K562 (cell line): ENCODE measurements around the gene ENTPD6. TPM values are rescaled to one million over a fixed set of nuclear protein-coding genes. Genes with fewer than 3 reads are reported as not detected.

Experiments
- C11orf30 ChIP-seq: fragments of 450-650 bp; IDR thresholded peaks from 2 replicates; pipeline ENCODE4 v1.6.1; 2016; ENCODE audit warnings: low read depth, mild to moderate bottlenecking
- CREM ChIP-seq: IDR thresholded peaks from 2 replicates; pipeline ENCODE4 v1.6.1; 2014; ENCODE audit warnings: antibody characterized with exemption, low read depth
- LEF1 ChIP-seq: fragments of 450-650 bp; IDR thresholded peaks from 2 replicates; pipeline ENCODE4 v1.6.1; 2016; ENCODE audit warnings: mild to moderate bottlenecking
- MTA2 ChIP-seq: fragments of 450-650 bp; IDR thresholded peaks from 2 replicates; pipeline ENCODE4 v1.6.1; 2016; ENCODE audit warnings: low read depth
- NR2F6 ChIP-seq: fragments of 450-650 bp; formaldehyde crosslinking; IDR thresholded peaks from 2 replicates; pipeline ENCODE4 v1.4.0; 2020; ENCODE audit warnings: mild to moderate bottlenecking
- RAD51 ChIP-seq: fragments of 450-650 bp; IDR thresholded peaks from 2 replicates; pipeline ENCODE4 v1.7.1; 2016; ENCODE audit warnings: low read depth, mild to moderate bottlenecking, borderline replicate concordance
- RNF219 ChIP-seq: fragments of 250-450 bp; sonication (Bioruptor Pico); IDR thresholded peaks from 2 replicates; pipeline ENCODE4 v1.5.0; 2022; ENCODE audit warnings: mild to moderate bottlenecking
- TARDBP ChIP-seq: fragments of 450-650 bp; IDR thresholded peaks from 2 replicates; pipeline ENCODE4 v1.6.1; 2016
- ZNF766 ChIP-seq: fragments of 200-800 bp; sonication (Bioruptor generic); conservative IDR thresholded peaks from 2 replicates; pipeline ENCODE4 v1.6.1; 2016; ENCODE audit warnings: missing genetic modification characterization, missing compliant biosample characterization
- polyA plus RNA-seq, 8 experiments: library from polyadenylated mRNA; depleted of rRNA in 4 of 8; stranded (reverse) in 5 of 8; unstranded in 3 of 8; fragments of >200 nt; fragmentation: Nextera tagmentation in 2 of 8; fragmentation: Illumina TruSeq in 1 of 8; extraction: Ambion mirVana in 2 of 8; extraction: Trizol in 1 of 8; gene quantifications; 2 replicates each; pipeline versions ENCODE4 v1.2.1 to v1.2.3, GENCODE V29; 2011 to 2014; ENCODE audit warnings: inconsistent platforms in 1 of 8, missing spikeins in 1 of 8
- total RNA-seq, 7 experiments: library from RNA; depleted of rRNA in 6 of 7; stranded (reverse); fragments of >200 nt in 6 of 7; fragmentation: Illumina TruSeq in 2 of 7; extraction: Trizol in 2 of 7; gene quantifications; 2 replicates each; pipeline versions ENCODE4 v1.2.1 to v1.2.3, GENCODE V29; 2011 to 2021; ENCODE audit warnings: low replicate concordance in 1 of 7
- TF ChIP-seq, protein P1 (sequence below), 2 experiments: fragments of 200-800 bp in 1 of 2; sonication (Bioruptor generic) in 1 of 2; sonication (generic) in 1 of 2; formaldehyde crosslinking in 1 of 2; IDR thresholded peaks in 1 of 2; conservative IDR thresholded peaks in 1 of 2; 2 replicates each; pipeline versions ENCODE4 v1.5.0 to v1.6.1; 2016 to 2020; ENCODE audit warnings: missing compliant biosample characterization in 1 of 2, missing genetic modification characterization in 1 of 2, missing genetic modification reagents in 1 of 2
- TF ChIP-seq, protein P2 (sequence below): fragments of 200-600 bp; sonication (generic); IDR thresholded peaks from one replicate; pipeline ENCODE4 v1.6.1; 2012; ENCODE audit warnings: mild to moderate bottlenecking, low read depth, low read length, inconsistent platforms
- TF ChIP-seq, protein P3 (sequence below), 2 experiments: fragments of 450-650 bp in 1 of 2; sonication (generic) in 1 of 2; formaldehyde crosslinking in 1 of 2; IDR thresholded peaks in 1 of 2; conservative IDR thresholded peaks in 1 of 2; 2 replicates each; pipeline versions ENCODE4 v1.6.1 to v1.8.1; 2016 to 2023; ENCODE audit warnings: mild to moderate bottlenecking in 2 of 2, moderate library complexity in 2 of 2, inconsistent platforms in 1 of 2, missing genetic modification reagents in 1 of 2

ENTPD6 gene
- total and polyA plus RNA-seq, 9 of the 15 experiments (the other 6 are each of a cell fraction or from before 2014, with no cell fraction given): 0.82 to 36.8 (median 22.4) TPM

DNA sequence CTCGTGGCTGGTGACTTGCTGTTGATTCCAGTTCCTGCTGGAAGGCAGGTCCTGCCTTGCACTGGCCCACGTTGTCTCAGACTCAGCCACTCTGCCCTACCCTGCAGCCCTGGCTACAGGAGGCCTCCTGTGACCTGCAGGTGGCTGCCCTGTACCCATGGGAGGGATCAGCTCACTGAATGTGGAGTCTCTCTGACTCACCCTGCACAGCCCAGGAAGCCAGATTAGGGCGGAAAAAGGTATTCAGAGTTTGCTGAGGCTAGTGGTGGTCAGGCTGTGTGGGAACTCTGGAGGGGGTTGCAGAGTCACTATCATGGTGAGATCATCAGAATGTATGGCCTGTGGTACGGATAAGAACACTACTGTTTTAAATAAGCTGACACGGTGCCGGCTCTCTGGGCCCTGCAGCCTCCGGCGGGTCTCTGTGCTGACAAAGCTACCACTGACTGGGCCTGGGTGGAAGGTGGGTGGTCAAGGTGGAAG is 27.7 kb downstream of the ENTPD6 start (continued):
- TF ChIP-seq, protein P1, sequence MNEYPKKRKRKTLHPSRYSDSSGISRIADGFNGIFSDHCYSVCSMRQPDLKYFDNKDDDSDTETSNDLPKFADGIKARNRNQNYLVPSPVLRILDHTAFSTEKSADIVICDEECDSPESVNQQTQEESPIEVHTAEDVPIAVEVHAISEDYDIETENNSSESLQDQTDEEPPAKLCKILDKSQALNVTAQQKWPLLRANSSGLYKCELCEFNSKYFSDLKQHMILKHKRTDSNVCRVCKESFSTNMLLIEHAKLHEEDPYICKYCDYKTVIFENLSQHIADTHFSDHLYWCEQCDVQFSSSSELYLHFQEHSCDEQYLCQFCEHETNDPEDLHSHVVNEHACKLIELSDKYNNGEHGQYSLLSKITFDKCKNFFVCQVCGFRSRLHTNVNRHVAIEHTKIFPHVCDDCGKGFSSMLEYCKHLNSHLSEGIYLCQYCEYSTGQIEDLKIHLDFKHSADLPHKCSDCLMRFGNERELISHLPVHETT (CRISPR knock-in tag; conservative IDR thresholded peaks at IDR 0.05 in 1 of 2, IDR thresholded peaks at IDR 0.05 in 1 of 2): no peak
- TF ChIP-seq, protein P2, sequence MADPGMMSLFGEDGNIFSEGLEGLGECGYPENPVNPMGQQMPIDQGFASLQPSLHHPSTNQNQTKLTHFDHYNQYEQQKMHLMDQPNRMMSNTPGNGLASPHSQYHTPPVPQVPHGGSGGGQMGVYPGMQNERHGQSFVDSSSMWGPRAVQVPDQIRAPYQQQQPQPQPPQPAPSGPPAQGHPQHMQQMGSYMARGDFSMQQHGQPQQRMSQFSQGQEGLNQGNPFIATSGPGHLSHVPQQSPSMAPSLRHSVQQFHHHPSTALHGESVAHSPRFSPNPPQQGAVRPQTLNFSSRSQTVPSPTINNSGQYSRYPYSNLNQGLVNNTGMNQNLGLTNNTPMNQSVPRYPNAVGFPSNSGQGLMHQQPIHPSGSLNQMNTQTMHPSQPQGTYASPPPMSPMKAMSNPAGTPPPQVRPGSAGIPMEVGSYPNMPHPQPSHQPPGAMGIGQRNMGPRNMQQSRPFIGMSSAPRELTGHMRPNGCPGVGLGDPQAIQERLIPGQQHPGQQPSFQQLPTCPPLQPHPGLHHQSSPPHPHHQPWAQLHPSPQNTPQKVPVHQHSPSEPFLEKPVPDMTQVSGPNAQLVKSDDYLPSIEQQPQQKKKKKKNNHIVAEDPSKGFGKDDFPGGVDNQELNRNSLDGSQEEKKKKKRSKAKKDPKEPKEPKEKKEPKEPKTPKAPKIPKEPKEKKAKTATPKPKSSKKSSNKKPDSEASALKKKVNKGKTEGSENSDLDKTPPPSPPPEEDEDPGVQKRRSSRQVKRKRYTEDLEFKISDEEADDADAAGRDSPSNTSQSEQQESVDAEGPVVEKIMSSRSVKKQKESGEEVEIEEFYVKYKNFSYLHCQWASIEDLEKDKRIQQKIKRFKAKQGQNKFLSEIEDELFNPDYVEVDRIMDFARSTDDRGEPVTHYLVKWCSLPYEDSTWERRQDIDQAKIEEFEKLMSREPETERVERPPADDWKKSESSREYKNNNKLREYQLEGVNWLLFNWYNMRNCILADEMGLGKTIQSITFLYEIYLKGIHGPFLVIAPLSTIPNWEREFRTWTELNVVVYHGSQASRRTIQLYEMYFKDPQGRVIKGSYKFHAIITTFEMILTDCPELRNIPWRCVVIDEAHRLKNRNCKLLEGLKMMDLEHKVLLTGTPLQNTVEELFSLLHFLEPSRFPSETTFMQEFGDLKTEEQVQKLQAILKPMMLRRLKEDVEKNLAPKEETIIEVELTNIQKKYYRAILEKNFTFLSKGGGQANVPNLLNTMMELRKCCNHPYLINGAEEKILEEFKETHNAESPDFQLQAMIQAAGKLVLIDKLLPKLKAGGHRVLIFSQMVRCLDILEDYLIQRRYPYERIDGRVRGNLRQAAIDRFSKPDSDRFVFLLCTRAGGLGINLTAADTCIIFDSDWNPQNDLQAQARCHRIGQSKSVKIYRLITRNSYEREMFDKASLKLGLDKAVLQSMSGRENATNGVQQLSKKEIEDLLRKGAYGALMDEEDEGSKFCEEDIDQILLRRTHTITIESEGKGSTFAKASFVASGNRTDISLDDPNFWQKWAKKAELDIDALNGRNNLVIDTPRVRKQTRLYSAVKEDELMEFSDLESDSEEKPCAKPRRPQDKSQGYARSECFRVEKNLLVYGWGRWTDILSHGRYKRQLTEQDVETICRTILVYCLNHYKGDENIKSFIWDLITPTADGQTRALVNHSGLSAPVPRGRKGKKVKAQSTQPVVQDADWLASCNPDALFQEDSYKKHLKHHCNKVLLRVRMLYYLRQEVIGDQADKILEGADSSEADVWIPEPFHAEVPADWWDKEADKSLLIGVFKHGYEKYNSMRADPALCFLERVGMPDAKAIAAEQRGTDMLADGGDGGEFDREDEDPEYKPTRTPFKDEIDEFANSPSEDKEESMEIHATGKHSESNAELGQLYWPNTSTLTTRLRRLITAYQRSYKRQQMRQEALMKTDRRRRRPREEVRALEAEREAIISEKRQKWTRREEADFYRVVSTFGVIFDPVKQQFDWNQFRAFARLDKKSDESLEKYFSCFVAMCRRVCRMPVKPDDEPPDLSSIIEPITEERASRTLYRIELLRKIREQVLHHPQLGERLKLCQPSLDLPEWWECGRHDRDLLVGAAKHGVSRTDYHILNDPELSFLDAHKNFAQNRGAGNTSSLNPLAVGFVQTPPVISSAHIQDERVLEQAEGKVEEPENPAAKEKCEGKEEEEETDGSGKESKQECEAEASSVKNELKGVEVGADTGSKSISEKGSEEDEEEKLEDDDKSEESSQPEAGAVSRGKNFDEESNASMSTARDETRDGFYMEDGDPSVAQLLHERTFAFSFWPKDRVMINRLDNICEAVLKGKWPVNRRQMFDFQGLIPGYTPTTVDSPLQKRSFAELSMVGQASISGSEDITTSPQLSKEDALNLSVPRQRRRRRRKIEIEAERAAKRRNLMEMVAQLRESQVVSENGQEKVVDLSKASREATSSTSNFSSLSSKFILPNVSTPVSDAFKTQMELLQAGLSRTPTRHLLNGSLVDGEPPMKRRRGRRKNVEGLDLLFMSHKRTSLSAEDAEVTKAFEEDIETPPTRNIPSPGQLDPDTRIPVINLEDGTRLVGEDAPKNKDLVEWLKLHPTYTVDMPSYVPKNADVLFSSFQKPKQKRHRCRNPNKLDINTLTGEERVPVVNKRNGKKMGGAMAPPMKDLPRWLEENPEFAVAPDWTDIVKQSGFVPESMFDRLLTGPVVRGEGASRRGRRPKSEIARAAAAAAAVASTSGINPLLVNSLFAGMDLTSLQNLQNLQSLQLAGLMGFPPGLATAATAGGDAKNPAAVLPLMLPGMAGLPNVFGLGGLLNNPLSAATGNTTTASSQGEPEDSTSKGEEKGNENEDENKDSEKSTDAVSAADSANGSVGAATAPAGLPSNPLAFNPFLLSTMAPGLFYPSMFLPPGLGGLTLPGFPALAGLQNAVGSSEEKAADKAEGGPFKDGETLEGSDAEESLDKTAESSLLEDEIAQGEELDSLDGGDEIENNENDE: no peak
- no peak for TF ChIP-seq NR2F6 (CRISPR knock-in tag)
- no peak; the same call in 1 of the 2 replicates for TF ChIP-seq MTA2
- TF ChIP-seq C11orf30: peak; percentile 65
- no peak for TF ChIP-seq TARDBP
- TF ChIP-seq RNF219 (CRISPR knock-in tag): no peak
- TF ChIP-seq RAD51: no peak
- TF ChIP-seq ZNF766 (CRISPR knock-in tag): no peak
- TF ChIP-seq, protein P3, sequence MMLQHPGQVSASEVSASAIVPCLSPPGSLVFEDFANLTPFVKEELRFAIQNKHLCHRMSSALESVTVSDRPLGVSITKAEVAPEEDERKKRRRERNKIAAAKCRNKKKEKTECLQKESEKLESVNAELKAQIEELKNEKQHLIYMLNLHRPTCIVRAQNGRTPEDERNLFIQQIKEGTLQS (IDR thresholded peaks at IDR 0.05): peak; percentile 93
- TF ChIP-seq, protein P3 (CRISPR knock-in tag; conservative IDR thresholded peaks at IDR 0.05): no peak
- peak; percentile 51; the same call in 1 of the 2 replicates for TF ChIP-seq CREM
- peak; percentile 63; the same call in 1 of the 2 replicates for TF ChIP-seq LEF1
